Thoracic aorta (tissue), 2 donors: ENCODE measurements around the gene COPS9. TPM values are rescaled to one million over a fixed set of nuclear protein-coding genes. Genes with fewer than 3 reads are reported as not detected.

Experiments
- ATAC-seq: fragments of 150-250 bp; one replicate; pipeline ENCODE4 v1.8.0; 2017; ENCODE audit warnings: low read depth; ENCODE audit not compliant: insufficient number of reproducible peaks, low FRiP score
- DNase-seq: peaks from one replicate; pipeline ENCODE4 v3.0.0-alpha.2; 2020; ENCODE audit warnings: low spot score
- H3K27ac ChIP-seq, 2 donors: fragments of 200-600 bp; sonication (generic); 1 replicate in 1 of 2; 2 replicates in 1 of 2; pipeline ENCODE4 v1.5.1; 2016; ENCODE audit warnings: mild to moderate bottlenecking in 2 of 2, moderate library complexity in 2 of 2
- H3K27me3 ChIP-seq: fragments of 200-600 bp; sonication (generic); replicated peaks from 2 replicates; pipeline ENCODE4 v1.6.0; 2016; ENCODE audit warnings: mild to moderate bottlenecking; ENCODE audit not compliant: insufficient read depth
- H3K36me3 ChIP-seq: fragments of 200-600 bp; sonication (generic); one replicate; pipeline ENCODE4 v1.5.1; 2016
- H3K4me1 ChIP-seq, 2 donors: fragments of 200-600 bp; sonication (generic); 1 replicate in 1 of 2; 2 replicates in 1 of 2; pipeline versions ENCODE4 v1.5.1 to v1.6.0; 2016; ENCODE audit warnings: low read depth in 2 of 2, mild to moderate bottlenecking in 1 of 2; ENCODE audit not compliant: control insufficient read depth in 1 of 2
- H3K4me3 ChIP-seq: fragments of 200-600 bp; sonication (generic); 2 replicates; pipeline ENCODE4 v1.5.1; 2016; ENCODE audit warnings: mild to moderate bottlenecking
- H3K9me3 ChIP-seq: fragments of 200-600 bp; sonication (generic); 2 replicates; pipeline ENCODE4 v1.5.1; 2016
- total RNA-seq, 2 donors: library from RNA; depleted of rRNA; stranded (reverse); fragments of >200 nt; gene quantifications; one replicate each; pipeline versions ENCODE4 v1.1.0 to v1.2.3, GENCODE V29; 2016
- TF ChIP-seq, protein P1 (sequence below): fragments of 200-600 bp; sonication (generic); IDR thresholded peaks from one replicate; pipeline ENCODE4 v1.5.1; 2019; ENCODE audit warnings: antibody characterized with exemption

The COPS9 gene
- total RNA-seq, 2 donors from 2014 or later = 101 to 115 TPM

DNA sequence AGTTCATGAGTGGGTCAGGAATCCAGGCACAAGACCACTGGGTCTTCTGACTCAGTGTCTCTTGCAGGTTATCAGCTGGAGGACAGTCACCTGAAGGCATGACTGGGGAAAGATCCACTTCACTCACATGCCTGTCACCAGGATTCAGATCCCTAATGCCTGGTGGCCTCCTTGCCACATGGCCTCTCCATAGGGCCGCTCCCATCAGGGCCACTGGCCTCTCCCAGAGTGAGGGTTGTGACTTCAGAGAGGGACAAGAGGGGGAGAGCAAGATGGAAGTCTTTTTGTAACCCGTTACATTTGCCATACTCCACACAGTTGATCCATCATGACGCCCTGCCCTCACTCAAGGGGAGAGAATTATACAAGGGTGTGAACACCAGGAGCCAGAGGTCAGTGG is 17.3 kb upstream of the COPS9 start:
- H3K4me1 ChIP-seq = no peaks in the 10 kb centered on the region
- H3K4me3 ChIP-seq = no peak overlapping the region
- no peaks in the 10 kb centered on the region for H3K36me3 ChIP-seq
- H3K27me3 ChIP-seq = no peaks in the 10 kb centered on the region
- ATAC-seq (no peak), DNase-seq (no peak)
- no peaks in the 10 kb centered on the region for H3K9me3 ChIP-seq
- TF ChIP-seq, protein P1, sequence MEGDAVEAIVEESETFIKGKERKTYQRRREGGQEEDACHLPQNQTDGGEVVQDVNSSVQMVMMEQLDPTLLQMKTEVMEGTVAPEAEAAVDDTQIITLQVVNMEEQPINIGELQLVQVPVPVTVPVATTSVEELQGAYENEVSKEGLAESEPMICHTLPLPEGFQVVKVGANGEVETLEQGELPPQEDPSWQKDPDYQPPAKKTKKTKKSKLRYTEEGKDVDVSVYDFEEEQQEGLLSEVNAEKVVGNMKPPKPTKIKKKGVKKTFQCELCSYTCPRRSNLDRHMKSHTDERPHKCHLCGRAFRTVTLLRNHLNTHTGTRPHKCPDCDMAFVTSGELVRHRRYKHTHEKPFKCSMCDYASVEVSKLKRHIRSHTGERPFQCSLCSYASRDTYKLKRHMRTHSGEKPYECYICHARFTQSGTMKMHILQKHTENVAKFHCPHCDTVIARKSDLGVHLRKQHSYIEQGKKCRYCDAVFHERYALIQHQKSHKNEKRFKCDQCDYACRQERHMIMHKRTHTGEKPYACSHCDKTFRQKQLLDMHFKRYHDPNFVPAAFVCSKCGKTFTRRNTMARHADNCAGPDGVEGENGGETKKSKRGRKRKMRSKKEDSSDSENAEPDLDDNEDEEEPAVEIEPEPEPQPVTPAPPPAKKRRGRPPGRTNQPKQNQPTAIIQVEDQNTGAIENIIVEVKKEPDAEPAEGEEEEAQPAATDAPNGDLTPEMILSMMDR = no peak
- H3K27ac ChIP-seq = no peak overlapping the region

DNA sequence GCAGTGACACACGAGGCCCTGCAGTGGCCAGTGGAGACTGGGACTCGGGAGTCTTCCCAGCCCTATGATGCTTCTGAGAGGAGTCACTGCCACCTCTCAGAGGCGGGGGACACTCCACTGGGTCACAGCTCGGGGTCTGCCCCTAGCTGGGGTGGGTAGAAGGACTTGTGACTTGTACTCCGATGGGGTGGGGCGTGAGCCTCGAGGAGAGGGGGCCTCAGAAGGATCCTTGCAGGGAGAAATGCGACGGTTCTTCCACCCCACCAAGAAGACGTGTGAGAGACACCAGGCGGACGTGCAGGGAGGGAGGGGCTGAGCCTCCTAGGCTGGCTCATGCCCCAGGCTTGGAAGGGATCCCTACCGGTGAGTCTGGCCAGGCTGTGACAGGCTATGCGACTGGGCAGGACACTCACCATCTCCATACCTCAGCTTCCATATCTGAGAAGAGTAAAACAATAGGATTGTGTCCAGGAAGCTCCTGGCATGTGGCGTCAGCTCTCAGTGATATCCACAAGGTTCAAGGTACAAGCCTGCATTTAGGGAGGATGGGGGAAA is 15.4 kb upstream of the COPS9 start:
- no peaks in the 10 kb centered on the region for H3K36me3 ChIP-seq
- no peak overlapping the region for H3K4me3 ChIP-seq
- no peaks in the 10 kb centered on the region for H3K4me1 ChIP-seq
- DNase-seq = no peak
- ATAC-seq = no peak
- no peak overlapping the region for H3K27ac ChIP-seq
- H3K9me3 ChIP-seq = no peaks in the 10 kb centered on the region
- TF ChIP-seq, protein P1 = no peak
- no peaks in the 10 kb centered on the region for H3K27me3 ChIP-seq

DNA sequence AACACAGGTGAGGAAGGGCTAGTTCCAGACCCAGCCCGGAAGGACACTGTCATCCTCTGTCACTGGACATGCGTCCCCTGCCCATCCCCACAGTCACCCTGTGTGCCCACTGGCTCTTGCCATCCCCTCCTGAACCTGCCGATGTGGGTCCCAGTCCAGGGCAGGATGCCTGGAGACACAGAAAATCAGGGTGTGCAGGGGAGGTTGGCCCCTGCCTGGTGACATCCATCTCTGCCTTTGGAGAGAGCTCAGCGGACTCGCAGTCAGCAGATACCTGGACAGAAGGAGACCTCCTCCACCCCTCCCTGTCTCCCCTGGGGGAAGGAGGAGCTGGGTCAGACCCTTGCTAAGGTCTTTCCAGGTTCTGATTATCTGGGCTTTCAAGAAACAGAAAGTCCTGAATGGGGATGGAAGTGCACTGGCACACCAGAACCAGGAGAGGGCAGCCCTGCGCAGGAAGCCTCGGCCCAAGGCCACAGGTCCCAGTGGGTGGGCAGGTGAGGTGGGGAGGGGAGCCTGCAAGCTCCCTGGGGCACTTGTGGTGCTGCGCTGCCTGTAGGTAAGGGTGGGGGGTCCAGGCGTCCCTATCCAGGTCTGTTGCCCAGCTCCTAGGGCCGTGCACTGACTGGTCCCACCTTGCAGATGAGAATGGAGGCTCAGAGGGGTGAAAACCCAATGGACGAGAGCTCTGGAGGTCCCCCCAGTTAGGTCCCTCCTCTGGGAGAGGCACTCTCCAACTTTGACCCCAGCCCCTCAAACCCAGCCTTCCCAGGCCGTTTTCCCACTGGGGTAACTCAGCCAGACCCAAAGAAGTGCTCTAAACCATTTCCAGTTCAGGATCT is 14.1 kb upstream of the COPS9 start:
- Histone ChIP-seq H3K27me3 (no peaks in the 10 kb centered on the region), H3K4me3 (no peak overlapping the region), H3K27ac (no peak overlapping the region), H3K4me1 (no peaks in the 10 kb centered on the region), H3K9me3 (no peaks in the 10 kb centered on the region), H3K36me3 (no peaks in the 10 kb centered on the region)
- ATAC-seq = no peak
- DNase-seq = no peak
- TF ChIP-seq, protein P1 = peak; percentile 37

DNA sequence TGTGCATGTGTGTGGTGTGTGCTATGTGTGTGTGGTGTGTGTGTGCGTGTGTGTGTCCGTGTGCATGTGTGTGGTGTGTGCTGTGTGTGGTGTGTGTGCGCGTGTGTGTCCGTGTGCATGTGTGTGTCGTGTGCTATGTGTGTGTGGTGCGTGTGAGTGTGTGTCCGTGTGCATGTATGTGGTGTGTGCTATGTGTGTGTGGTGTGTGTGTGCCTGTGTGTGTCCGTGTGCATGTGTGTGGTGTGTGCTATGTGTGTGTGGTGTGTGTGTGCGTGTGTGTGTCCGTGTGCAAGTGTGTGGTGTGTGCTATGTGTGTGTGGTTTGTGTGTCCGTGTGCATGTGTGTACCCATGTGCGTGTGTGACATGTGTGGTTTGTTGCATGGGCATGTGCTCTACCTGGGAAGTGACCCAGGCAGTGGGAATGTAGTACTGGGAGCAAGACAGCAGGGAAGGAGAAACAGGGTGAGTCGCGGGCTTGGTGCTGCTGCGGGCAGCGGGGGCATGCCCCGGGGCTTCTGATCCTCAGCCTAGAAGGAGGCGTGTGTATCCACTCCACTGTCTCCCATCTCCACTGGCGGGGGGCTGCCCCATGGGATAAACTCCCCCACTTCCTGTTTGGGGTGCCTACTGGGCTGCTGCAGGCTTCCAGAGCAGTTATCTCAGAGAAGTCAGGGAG is 11.9 kb upstream of the COPS9 start:
- H3K4me3 ChIP-seq = no peak overlapping the region
- no peaks in the 10 kb centered on the region for H3K36me3 ChIP-seq
- ATAC-seq (no peak), DNase-seq (no peak)
- H3K9me3 ChIP-seq = no peaks in the 10 kb centered on the region
- H3K27ac ChIP-seq = no peak overlapping the region
- TF ChIP-seq, protein P1 = no peak
- H3K4me1 ChIP-seq = peaks cover 0 to 6% of the 10 kb centered on the region in 2 donors
- H3K27me3 ChIP-seq = no peaks in the 10 kb centered on the region

DNA sequence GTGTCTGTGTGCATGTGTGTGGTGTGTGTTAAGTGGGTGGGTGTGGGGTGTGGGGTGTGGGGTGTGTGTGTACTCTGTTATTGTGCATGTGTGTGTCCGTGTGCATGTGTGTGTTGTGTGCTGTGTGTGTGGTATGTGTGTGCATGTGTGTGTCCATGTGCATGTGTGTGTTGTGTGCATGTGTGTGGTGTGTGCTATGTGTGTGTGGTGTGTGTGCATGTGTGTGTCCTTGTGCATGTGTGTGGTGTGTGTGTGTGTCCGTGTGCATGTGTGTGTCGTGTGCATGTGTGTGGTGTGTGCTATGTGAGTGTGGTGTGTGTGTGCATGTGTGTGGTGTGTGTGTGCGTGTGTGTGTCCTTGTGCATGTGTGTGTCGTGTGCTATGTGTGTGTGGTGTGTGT is 11.3 kb upstream of the COPS9 start:
- ATAC-seq (no peak), DNase-seq (no peak)
- TF ChIP-seq, protein P1 = no peak
- no peak overlapping the region for H3K27ac ChIP-seq
- H3K36me3 ChIP-seq = no peaks in the 10 kb centered on the region
- no peaks in the 10 kb centered on the region for H3K27me3 ChIP-seq
- no peak overlapping the region for H3K4me3 ChIP-seq
- no peaks in the 10 kb centered on the region for H3K9me3 ChIP-seq
- peaks cover 0 to 6% of the 10 kb centered on the region in 2 donors for H3K4me1 ChIP-seq
